PC-9 (cell line): ENCODE data around the gene LMOD1. TPM values are rescaled to one million over a fixed set of nuclear protein-coding genes. Genes with fewer than 3 reads are reported as not detected.
"Not testable (repeated sequence)": the region's sequence is repeated elsewhere in the genome, so short reads cannot be mapped to it uniquely, and the experiment has no call there.

Source experiments
- BruUV-seq: library from RNA; stranded (reverse); fragments of 400-500 nt; replicated peaks from 2 replicates; lab custom pipeline; 2021; lab: Mats Ljungman, UMichigan
- CTCF ChIA-PET: fragments of 300-600 bp; sonication (Branson Sonifier 250); formaldehyde crosslinking; loops from one replicate; lab custom pipeline; 2022; ENCODE audit warnings: antibody characterized with exemption; lab: Charles Lee
- POLR2A ChIA-PET: fragments of 300-600 bp; sonication (Branson Sonifier 250); formaldehyde crosslinking; loops from one replicate; lab custom pipeline; 2022; ENCODE audit warnings: antibody characterized with exemption; ENCODE audit not compliant: unreplicated experiment; lab: Charles Lee
- DNase-seq, 2 experiments: peaks; one replicate each; pipeline versions ENCODE4 v3.0.0 to v3.0.0-alpha.2; 2015 to 2022; ENCODE audit warnings: mixed read lengths in 1 of 2
- H2AFZ ChIP-seq: fragments of 200-600 bp; sonication (generic); 2 replicates; pipeline ENCODE4 v1.8.1; 2017; ENCODE audit warnings: antibody characterized with exemption
- H3F3A ChIP-seq: fragments of 200-600 bp; sonication (generic); 2 replicates; pipeline ENCODE4 v1.8.1; 2017; ENCODE audit warnings: antibody characterized with exemption, mild to moderate bottlenecking, low read depth; ENCODE audit not compliant: insufficient read depth
- H3K27ac ChIP-seq: fragments of 200-600 bp; sonication (generic); 2 replicates; pipeline ENCODE4 v1.6.1; 2016; ENCODE audit warnings: mixed run types
- H3K27me3 ChIP-seq: fragments of 200-600 bp; sonication (generic); 2 replicates; pipeline ENCODE4 v1.6.1; 2016; ENCODE audit warnings: low read depth, mixed run types; ENCODE audit not compliant: insufficient read depth
- H3K36me3 ChIP-seq: fragments of 200-600 bp; sonication (generic); 2 replicates; pipeline ENCODE4 v1.6.1; 2016; ENCODE audit warnings: low read depth, mixed run types
- H3K4me1 ChIP-seq: fragments of 200-600 bp; sonication (generic); replicated peaks from 2 replicates; pipeline ENCODE4 v1.6.1; 2016; ENCODE audit warnings: mixed run types; ENCODE audit not compliant: insufficient read depth
- H3K4me2 ChIP-seq: fragments of 200-600 bp; sonication (generic); 2 replicates; pipeline ENCODE4 v1.6.1; 2017; ENCODE audit warnings: mixed run types
- H3K4me3 ChIP-seq: fragments of 200-600 bp; sonication (generic); 2 replicates; pipeline ENCODE4 v1.6.1; 2016; ENCODE audit warnings: mixed run types
- H3K79me2 ChIP-seq: fragments of 200-600 bp; sonication (generic); 2 replicates; pipeline ENCODE4 v1.6.1; 2017; ENCODE audit warnings: low read depth, mixed run types
- H3K9me2 ChIP-seq: fragments of 200-600 bp; sonication (generic); 2 replicates; pipeline ENCODE4 v1.8.1; 2017; ENCODE audit warnings: mild to moderate bottlenecking; ENCODE audit not compliant: insufficient read depth
- H3K9me3 ChIP-seq: fragments of 200-600 bp; sonication (generic); 2 replicates; pipeline ENCODE4 v1.8.1; 2016; ENCODE audit warnings: low read depth; ENCODE audit not compliant: insufficient read depth
- H4K20me1 ChIP-seq: fragments of 200-600 bp; sonication (generic); 2 replicates; pipeline ENCODE4 v1.8.1; 2017; ENCODE audit not compliant: insufficient read depth
- CTCF ChIP-seq: fragments of 200-600 bp; sonication (generic); conservative IDR thresholded peaks from 2 replicates; pipeline ENCODE4 v1.6.1; 2017; ENCODE audit warnings: mixed run types, antibody characterized with exemption, mild to moderate bottlenecking, moderate library complexity
- EZH2 ChIP-seq: fragments of 200-600 bp; sonication (generic); IDR thresholded peaks from 2 replicates; pipeline ENCODE4 v1.8.0; 2017; ENCODE audit warnings: antibody characterized with exemption, low read depth
- intact Hi-C: fragments of 100-400 bp; cut with micrococcal nuclease; formaldehyde crosslinking; loops from one replicate; pipeline ENCODE4 v1.10.0; 2022; ENCODE audit not compliant: unreplicated experiment
- total RNA-seq: library from RNA; stranded (reverse); gene quantifications from 2 replicates; pipeline ENCODE4 v1.2.3, GENCODE V29; 2021

Gene LMOD1
- total RNA-seq, 1 experiment from 2014 or later = 0.74 TPM

DNA sequence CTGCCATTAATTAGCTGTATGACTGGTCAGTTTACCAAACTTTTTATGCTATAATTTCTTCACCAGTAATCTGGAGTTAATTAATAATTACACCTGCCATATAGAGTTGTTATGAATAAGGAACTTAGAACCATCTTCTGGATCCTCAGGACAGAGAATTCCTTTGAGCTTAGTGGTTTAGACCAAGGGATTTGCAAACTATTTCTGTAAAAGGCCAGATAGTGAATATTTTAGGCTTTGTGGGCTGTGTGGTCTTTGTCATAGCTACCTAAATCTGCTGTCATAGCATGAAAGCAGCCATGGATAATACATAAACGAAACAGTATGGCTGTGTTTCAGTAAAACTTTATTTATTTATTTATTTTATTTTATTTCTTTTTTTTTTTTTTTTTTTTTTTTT is 17.9 kb upstream of the LMOD1 start:
- POLR2A ChIA-PET = no interaction called here
- peaks cover 20% of the 10 kb centered on the region for H3K79me2 ChIP-seq

GRCh38 chr1:201962382-201962781 is 16.0 kb upstream of the LMOD1 start:
- POLR2A ChIA-PET, H2AFZ ChIP-seq, H3K27ac ChIP-seq, BruUV-seq, CTCF ChIA-PET, H3K9me2 ChIP-seq, intact Hi-C loops, H3K4me2 ChIP-seq, H3K27me3 ChIP-seq, H3K4me1 ChIP-seq, H3K9me3 ChIP-seq, DNase-seq, H3K4me3 ChIP-seq: not testable (repeated sequence)
- Histone ChIP-seq H3K36me3 (peaks cover 62% of the 10 kb centered on the region), H4K20me1 (peaks cover 29% of the 10 kb centered on the region), H3K79me2 (peaks cover 37% of the 10 kb centered on the region), H3F3A (peaks cover 51% of the 10 kb centered on the region)

More for the DNA sequence above, 17.9 kb upstream of the LMOD1 start:
- H2AFZ ChIP-seq = no peak overlapping the region
- H3K27me3 ChIP-seq = no peaks in the 10 kb centered on the region
- H3K4me2 ChIP-seq = no peak overlapping the region
- no TSS peak for BruUV-seq
- H4K20me1 ChIP-seq = peaks cover 34% of the 10 kb centered on the region
- intact Hi-C loops = no loop called here
- no peak for DNase-seq
- no peaks in the 10 kb centered on the region for H3K4me1 ChIP-seq
- CTCF ChIA-PET = interaction anchor here (0.6 kb wide), 1 partner anchor 68 kb away, joined by 3 read pairs; no protein-coding TSS in a partner anchor
- no peak overlapping the region for H3K27ac ChIP-seq
- H3F3A ChIP-seq = peaks cover 59% of the 10 kb centered on the region
- H3K4me3 ChIP-seq = no peak overlapping the region
- no peaks in the 10 kb centered on the region for H3K9me3 ChIP-seq
- H3K9me2 ChIP-seq = no peaks in the 10 kb centered on the region
- H3K36me3 ChIP-seq = peaks cover 50% of the 10 kb centered on the region
- TF ChIP-seq CTCF (no peak), EZH2 (no peak)

GRCh38 chr1:201958348-201958747 is 12.0 kb upstream of the LMOD1 start:
- POLR2A ChIA-PET = interaction anchor here (0.7 kb wide), 1 partner anchor 282 kb away, joined by 9 read pairs; no protein-coding TSS in a partner anchor
- no peaks in the 10 kb centered on the region for H3K9me3 ChIP-seq
- peaks cover 66% of the 10 kb centered on the region for H3K79me2 ChIP-seq
- H3K4me1 ChIP-seq = peaks cover 10% of the 10 kb centered on the region; the same call in 1 of the 2 replicates
- H3F3A ChIP-seq = peaks cover 31% of the 10 kb centered on the region
- H2AFZ ChIP-seq = no peak overlapping the region
- peaks cover 42% of the 10 kb centered on the region for H3K36me3 ChIP-seq
- TF ChIP-seq CTCF (no peak), EZH2 (no peak)
- no peaks in the 10 kb centered on the region for H3K27me3 ChIP-seq
- no TSS peak for BruUV-seq
- peaks cover 17% of the 10 kb centered on the region for H4K20me1 ChIP-seq
- H3K4me3 ChIP-seq = no peak overlapping the region
- H3K27ac ChIP-seq = no peak overlapping the region
- no peak for DNase-seq
- intact Hi-C loops = no loop called here
- no peak overlapping the region for H3K4me2 ChIP-seq
- CTCF ChIA-PET = no interaction called here
- no peaks in the 10 kb centered on the region for H3K9me2 ChIP-seq
